ENCODE measurements around the gene NOC4L.

The NOC4L gene

DNA sequence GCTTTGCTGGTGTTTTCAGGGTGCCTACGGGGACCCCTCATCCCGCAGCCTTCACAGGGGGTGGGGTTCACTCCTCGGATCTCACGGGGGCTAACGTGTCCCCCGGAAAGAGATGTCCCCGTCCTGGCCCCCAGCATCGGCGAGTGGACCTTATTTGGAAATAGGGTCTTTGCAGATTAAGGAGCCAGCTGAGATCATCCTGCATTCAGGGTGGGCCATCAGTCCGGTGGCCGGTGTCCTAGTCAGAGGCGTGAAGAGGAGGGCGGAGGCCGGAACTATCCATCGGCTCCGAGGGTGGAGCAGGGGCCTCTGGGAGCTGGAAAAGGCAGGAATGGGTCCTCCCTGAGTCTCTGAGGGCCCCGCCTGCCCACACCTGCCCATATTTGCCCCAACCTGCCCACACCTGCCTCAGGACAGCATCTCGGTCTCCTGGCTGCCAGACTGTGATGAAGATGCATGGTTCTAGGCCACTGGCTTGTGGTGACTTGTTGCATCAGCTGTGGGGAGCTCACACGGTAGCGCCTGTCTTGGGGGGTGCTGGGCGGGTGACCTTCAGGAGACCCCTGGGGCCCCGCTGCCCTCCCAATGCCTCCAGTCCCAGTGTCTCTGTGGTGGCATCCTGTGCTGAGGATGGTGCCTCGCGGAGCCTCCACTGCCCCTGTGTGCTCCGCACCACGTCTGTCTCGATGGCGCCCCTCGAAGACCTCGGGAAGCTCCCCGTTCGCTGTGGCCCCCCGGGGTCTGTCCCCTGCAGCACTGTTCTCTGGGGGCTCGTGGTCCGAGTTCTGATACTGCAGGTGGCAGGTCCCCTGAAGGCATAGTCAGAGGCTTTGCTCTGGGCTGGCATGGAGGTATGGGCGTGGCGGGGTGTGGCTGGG lies 14.7 kb downstream of the NOC4L start:
- DNase-seq, result no peak

DNA sequence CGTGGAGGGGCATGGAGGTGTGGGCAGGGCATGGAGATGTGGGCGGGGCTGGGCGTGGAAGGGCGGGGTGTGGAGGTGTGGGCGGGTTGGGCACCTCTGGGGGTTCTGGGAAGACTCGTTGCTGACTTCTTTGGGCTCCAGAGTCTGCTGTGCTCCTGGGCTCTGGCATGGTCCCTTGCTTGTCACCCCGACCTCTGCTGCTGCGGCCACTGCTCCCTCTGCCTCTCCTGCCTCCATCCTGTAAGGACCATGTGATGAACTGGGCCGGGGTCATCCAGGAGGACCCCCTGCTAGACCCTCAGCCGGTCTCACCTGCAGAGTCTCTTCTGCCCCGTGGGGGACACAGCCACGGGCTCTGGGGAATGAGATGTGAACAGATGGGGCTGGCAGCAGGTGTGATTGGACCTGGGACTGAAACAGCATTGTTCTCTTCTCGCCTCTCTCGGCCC lies 15.3 kb downstream of the NOC4L start:
- no peak for DNase-seq

DNA sequence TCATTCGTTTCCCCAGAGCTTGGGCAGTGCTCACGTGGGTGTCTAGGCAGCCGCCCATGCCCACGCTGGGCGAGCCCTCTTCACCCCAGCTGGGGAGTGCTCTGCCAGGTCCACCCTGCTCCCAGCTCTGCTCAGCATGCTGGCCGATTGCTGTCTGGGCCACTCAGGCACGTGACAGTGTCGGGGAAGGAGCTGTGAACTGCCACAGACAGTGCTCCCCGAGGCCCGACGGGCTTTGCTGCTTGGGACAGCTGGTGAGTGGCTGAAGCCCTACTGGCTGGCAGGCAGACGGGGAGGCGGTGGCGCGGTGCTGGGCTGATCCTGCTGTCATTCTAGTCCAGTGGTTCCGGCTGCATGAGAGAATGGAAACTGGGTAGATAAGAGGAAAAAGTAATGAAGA lies 15.8 kb downstream of the NOC4L start:
- DNase-seq, result no peak

DNA sequence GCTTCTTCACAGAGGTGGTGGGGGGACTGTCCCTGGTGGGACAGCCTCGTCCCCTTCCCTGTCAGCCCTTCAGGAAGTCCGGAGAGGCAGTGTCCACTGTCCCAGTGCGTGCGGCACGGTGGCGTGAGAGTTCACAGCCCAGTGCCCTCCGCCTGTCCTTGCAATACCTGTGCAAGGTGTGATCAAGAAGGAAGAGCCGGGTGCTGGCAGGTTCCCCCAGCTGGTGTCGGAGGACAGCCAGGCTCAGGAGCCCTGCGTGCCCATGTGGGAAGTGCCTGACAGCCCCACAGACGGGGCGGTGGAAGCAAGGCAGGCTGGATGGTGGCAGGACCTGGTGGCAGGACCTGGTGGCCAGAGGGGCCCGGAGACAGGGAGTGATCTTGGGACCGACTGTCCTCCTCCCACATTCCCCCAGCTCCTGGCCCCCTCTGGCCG lies 16.4 kb downstream of the NOC4L start:
- DNase-seq, result no peak

- DNase-seq, result no peak
These were observed 17.0 kb downstream of the NOC4L start for GRCh38 chr12:132161036-132161781.

DNA sequence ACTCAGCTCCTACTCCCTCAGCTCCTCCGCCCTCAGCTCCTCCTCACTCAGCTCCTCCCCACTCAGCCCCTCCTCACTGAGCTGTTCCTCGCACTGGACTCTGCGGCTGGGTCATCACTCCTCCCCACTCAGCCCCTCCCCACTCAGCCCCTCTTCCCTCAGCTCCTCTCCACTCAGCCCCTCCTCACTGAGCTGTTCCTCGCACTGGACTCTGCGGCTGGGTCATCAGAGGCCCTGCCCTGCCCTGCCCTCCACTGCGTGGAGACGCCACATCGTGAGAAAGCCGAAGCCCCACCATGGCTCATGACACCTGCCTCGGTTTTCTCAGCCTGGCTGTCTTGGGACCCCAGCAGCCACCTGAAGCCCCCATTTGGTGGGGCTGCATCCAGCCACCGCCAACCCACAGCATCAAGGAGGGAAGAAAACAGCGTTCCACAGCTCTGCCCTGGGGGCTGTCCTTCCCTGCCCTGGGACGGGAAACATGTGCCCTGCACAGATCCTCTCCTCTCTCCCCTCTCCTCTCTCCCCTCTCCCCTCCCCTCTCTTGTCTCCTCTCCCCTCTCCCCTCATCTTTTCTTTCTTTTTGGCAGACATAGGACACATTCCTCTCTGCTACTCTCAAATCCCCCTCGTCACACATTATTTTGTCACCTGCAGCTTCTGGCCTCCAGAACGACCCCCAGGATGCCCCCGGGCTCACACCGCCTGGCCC lies 17.7 kb downstream of the NOC4L start:
- no peak for DNase-seq

DNA sequence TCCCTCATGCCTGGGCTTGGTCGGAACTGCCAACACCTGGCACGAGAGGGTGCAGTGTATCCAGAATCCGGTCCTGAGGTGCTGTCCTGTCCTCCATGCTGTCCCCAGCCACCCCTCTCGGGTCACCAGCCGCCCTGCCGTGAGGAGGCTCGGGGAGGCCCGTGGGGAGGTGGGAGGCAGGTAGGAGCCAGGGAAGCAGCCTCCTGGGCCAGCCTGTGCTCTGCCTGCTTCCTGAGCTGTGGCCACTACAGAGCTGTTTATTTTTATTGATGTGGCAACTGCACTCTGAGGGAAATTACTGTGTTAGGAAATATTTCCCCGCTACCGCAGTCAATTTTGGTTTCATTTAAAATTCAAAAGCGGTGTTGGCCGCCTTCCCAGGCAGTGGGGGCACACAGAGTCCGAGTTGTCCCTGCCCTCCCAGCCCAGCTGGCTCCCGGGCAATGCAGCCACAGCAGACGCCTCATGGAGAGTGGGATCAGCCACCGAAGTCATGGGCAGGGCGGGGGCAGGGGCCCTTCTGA lies 18.3 kb downstream of the NOC4L start:
- no peak for DNase-seq

DNA sequence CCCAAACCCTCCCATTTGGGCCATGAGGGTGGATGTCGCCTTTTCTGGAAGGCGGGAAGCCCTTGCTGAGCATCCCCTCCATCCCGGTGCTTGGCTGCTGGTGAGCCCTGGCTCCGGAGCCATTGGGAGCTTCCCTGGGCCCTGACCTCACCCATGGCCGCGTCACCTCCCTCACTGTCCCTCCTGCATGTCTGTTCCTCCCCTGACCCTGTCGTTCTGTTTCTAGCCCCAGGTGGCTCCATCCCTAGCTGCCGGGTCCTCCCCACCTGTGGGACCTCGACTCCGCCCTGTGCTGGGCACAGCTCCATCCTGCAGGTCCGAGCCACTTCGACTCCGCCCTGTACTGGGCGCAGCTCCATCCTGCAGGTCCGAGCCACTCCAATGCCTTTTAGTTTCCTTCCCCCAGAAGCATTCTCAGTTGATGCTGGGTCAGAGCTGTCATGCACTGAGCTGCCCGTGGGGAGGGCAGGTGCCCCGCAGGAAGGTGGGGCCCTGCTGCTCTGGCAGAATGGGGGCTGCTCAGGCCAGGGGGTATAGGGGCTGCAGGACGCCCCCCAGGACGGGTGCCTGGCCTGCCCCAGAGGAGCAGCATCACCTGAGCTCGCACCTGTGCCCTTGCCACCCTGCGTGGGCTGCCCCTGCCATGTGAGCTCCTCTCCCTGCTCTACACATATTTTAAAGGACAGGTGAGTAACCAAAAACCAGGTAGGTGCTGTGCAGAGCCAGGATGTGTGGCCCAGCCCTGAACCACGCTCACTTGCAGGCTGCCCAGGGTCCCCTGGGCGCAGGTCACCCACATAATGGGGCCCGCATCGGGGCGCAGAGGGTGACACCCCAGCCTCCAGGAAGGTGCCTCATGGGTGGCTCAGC lies 19.0 kb downstream of the NOC4L start:
- DNase-seq, result no peak

DNA sequence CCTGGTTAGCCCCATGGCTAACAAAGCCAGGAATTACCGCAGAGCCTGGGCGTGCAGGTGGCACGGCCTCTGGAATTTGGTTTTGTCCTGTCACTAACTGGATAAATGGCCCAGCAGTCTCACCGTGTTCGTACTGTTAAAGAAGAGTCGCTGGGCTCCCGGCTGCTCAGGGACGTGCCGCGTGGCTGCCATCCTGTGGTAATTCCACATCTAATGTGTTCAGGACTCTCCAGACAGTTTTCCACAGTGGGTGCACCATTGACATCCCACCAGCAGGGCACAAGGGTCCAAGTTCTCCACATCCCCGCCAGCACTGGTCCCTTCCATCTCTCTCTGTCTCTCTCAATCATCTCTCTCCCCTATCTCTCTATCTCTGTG lies 19.6 kb downstream of the NOC4L start:
- DNase-seq, result no peak

DNA sequence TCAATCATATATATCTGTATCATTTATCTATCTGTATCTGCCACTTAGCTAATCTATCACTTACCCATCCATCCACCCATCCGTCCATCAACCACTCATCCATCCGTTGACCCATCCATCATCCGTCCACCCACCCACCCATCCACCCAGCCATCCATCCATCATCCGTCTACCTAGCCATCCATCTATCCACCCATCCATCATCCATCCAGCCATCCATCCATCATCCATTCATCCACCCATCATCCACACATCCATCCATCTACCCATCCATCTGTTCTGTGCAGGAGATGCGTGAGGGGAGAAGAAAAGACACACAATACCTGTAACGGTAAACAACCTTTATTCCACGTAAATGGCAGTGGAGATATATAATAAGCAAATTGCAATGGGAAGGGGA lies 20.2 kb downstream of the NOC4L start:
- DNase-seq, result no peak

DNA sequence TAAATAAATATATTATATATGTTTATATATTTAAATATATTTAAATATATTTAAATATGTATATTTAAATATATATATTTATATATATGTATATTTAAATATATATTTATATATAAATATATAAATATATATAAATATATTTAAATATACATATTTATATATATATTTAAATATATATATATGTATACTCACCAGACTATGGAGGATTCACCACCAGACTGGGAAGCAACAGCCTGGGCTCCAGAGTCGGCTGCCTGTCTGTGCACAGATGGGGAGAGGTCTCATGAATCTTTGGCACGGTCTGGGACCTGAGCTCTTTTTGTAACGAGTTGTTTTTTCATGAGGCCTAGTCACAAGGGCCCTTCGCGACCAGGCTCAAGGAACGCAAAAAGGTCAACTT lies 21.3 kb downstream of the NOC4L start:
- no peak for DNase-seq

DNA sequence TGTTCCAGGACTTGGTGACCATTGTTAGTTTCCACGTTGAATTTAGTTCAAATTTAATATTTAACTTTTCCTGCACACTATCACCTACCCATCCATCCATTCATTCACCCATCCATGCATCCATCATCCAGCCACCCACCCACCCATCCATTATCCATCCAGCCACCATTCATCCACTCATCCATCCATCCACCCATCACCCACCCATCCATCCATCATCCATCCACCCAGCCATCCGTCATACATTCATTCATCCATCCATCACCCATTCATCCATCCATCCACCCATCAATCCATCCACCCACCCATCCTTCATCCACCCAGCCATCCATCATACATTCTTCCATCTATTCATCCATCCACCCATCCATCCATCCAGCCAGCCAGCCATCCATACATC lies 21.8 kb downstream of the NOC4L start:
- DNase-seq, result no peak

GRCh38 chr12:132166801-132167591 lies 22.7 kb downstream of the NOC4L start:
- no peak for DNase-seq

- DNase-seq, result peak; percentile 34
These were observed 23.5 kb downstream of the NOC4L start for GRCh38 chr12:132167611-132168310.

GRCh38 chr12:132168311-132169031 lies 24.2 kb downstream of the NOC4L start:
- no peak for DNase-seq

- DNase-seq, result no peak
These were observed 25.1 kb downstream of the NOC4L start for GRCh38 chr12:132169376-132169775.

- no peak for DNase-seq
These were observed 25.9 kb downstream of the NOC4L start for GRCh38 chr12:132170094-132170636.

- no peak for DNase-seq
These were observed 26.5 kb downstream of the NOC4L start for GRCh38 chr12:132170637-132171292.

GRCh38 chr12:132171293-132171967 lies 27.2 kb downstream of the NOC4L start:
- DNase-seq, result no peak
